ENCODE measurements around the gene NBPF1.
"Not testable (repeated sequence)": the region's sequence is repeated elsewhere in the genome, so short reads cannot be mapped to it uniquely, and the experiment has no call there.

DNA sequence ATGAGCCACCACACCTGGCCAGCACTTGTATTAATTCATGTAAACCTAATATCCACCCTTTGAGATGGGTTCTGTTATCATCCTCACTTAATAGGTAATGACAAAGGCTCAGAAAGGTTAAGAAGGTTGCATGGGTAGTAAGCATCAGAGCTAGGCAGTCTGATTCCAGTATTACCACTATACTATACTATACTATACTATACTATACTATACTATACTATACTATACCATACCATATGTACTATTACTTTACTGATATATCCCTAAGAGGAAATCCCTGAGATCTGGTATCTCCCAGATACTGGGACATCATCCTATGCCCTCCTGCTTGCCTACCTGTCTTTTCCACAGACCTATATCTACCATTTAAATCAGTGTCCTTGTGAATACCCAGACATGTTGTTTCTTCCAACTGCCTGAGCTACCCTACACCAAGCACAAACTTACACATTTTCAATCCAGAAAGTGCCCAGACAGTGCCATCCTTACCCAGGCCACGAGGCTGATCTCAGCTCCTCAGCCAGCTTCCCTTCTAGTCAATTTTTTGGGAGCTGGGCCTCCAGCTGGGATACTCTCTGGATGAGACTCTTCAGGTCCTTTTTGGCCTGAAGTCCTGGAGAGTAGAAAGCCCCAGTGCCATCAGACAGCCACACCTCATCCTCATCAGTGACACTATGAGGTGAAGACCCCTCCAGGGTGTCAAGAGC lies 63.0 kb downstream of the NBPF1 start:
- TF ChIP-seq EZH2 (IDR thresholded peaks at IDR 0.05; ENCODE audit: insufficient read depth, poor library complexity, severe bottlenecking); EZH2phosphoT487 (IDR thresholded peaks at IDR 0.05; ENCODE audit: insufficient read depth, low read depth): not testable (repeated sequence)
